OCI-LY3 (cell line): ENCODE data around the gene PSMA8.

ENCODE experiments used
- EZH2phosphoT487 ChIP-seq: fragments of 200-600 bp; shearing (Covaris generic); IDR thresholded peaks from 2 replicates; pipeline ENCODE4 v1.6.1; 2018; ENCODE audit warnings: antibody characterized with exemption, mixed run types, low read depth
- TF ChIP-seq, protein P1 (sequence below): fragments of 200-600, 300-600 bp; sonication (generic); IDR thresholded peaks from 2 replicates; pipeline ENCODE4 v1.5.1; 2014; ENCODE audit warnings: antibody characterized with exemption, low read length, low read depth

DNA sequence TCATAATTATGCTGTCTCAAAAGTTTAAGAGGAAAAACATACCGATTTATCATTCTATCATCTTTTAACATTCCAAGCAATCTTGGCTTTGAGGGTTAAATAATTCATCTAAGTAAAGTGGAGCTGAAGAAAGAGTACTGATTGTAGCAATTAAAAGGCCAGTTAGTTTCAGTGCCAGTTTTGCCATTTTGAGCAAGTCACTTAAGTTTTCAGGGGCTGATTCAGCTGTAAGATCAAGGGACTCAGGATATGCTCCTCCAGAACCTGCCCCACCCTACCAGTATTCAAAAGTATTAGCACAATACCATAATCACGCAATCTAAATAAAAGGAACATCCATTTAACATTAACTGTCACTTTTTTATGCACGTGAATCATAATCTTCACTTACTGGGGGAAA lies 45.2 kb upstream of the PSMA8 start:
- TF ChIP-seq, protein P1, sequence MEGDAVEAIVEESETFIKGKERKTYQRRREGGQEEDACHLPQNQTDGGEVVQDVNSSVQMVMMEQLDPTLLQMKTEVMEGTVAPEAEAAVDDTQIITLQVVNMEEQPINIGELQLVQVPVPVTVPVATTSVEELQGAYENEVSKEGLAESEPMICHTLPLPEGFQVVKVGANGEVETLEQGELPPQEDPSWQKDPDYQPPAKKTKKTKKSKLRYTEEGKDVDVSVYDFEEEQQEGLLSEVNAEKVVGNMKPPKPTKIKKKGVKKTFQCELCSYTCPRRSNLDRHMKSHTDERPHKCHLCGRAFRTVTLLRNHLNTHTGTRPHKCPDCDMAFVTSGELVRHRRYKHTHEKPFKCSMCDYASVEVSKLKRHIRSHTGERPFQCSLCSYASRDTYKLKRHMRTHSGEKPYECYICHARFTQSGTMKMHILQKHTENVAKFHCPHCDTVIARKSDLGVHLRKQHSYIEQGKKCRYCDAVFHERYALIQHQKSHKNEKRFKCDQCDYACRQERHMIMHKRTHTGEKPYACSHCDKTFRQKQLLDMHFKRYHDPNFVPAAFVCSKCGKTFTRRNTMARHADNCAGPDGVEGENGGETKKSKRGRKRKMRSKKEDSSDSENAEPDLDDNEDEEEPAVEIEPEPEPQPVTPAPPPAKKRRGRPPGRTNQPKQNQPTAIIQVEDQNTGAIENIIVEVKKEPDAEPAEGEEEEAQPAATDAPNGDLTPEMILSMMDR, result no peak
- no peak for TF ChIP-seq EZH2phosphoT487
